ENCODE data around the gene TERT. TPM values are rescaled to one million over a fixed set of nuclear protein-coding genes. Genes with fewer than 3 reads are reported as not detected.

Gene TERT
- polyA plus RNA-seq, 1 donor from 2014 or later = not detected

DNA sequence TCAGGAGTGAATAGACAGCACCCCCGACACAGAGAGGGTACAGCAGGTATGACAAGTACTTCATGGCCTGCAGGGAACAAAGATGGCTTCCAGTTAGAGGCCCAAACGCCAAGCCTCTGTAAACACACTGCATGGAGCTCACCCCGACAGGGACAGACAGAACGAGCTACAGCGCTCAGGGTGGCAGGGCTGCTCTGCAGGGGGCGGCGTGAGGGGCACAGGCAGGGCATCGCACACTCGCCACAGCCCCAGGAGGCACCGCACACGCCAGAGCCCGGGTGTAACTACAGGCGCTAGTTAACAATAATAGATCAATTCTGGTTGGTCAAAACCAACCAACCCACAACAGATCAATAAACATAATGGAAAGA lies 28.9 kb upstream of the TERT start:
- Histone ChIP-seq H3K36me3 (ENCODE audit: insufficient read depth, low read length) (no peaks in the 10 kb centered on the region), H3K9me3 (ENCODE audit: low read length) (no peaks in the 10 kb centered on the region), H3F3A (ENCODE audit: insufficient read depth, low read length, poor library complexity, severe bottlenecking) (no peaks in the 10 kb centered on the region), H3K79me2 (replicated peaks; ENCODE audit: insufficient read depth, low read length) (no peaks in the 10 kb centered on the region), H2AFZ (ENCODE audit: low read depth, low read length) (no peak overlapping the region), H3K9ac (ENCODE audit: low read length) (no peak overlapping the region), H3K9me2 (ENCODE audit: insufficient read depth, low read length) (no peaks in the 10 kb centered on the region), H3K4me3 (ENCODE audit: low read length) (no peak overlapping the region), H3K4me2 (ENCODE audit: low read length) (no peak overlapping the region), H3K27ac (ENCODE audit: low read length) (no peak overlapping the region), H4K20me1 (ENCODE audit: insufficient read depth) (no peaks in the 10 kb centered on the region), H3K27me3 (ENCODE audit: insufficient read depth, low read depth, low read length) (no peaks in the 10 kb centered on the region)
- TF ChIP-seq, protein P1, sequence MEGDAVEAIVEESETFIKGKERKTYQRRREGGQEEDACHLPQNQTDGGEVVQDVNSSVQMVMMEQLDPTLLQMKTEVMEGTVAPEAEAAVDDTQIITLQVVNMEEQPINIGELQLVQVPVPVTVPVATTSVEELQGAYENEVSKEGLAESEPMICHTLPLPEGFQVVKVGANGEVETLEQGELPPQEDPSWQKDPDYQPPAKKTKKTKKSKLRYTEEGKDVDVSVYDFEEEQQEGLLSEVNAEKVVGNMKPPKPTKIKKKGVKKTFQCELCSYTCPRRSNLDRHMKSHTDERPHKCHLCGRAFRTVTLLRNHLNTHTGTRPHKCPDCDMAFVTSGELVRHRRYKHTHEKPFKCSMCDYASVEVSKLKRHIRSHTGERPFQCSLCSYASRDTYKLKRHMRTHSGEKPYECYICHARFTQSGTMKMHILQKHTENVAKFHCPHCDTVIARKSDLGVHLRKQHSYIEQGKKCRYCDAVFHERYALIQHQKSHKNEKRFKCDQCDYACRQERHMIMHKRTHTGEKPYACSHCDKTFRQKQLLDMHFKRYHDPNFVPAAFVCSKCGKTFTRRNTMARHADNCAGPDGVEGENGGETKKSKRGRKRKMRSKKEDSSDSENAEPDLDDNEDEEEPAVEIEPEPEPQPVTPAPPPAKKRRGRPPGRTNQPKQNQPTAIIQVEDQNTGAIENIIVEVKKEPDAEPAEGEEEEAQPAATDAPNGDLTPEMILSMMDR (IDR thresholded peaks at IDR 0.05; ENCODE audit: poor library complexity, severe bottlenecking) = no peak
- TF ChIP-seq RAD21 (conservative IDR thresholded peaks at IDR 0.05) (no peak), SMC3 (conservative IDR thresholded peaks at IDR 0.05; ENCODE audit: poor library complexity) (no peak), EZH2 (IDR thresholded peaks at IDR 0.05; ENCODE audit: borderline replicate concordance, insufficient read depth, low read length, poor library complexity, severe bottlenecking) (no peak), EP300 (conservative IDR thresholded peaks at IDR 0.05; ENCODE audit: poor library complexity, severe bottlenecking) (no peak), TAF1 (IDR thresholded peaks at IDR 0.05; ENCODE audit: low read depth) (no peak), MXI1 (conservative IDR thresholded peaks at IDR 0.05; ENCODE audit: poor library complexity, severe bottlenecking) (no peak)
- TF ChIP-seq, protein P2, sequence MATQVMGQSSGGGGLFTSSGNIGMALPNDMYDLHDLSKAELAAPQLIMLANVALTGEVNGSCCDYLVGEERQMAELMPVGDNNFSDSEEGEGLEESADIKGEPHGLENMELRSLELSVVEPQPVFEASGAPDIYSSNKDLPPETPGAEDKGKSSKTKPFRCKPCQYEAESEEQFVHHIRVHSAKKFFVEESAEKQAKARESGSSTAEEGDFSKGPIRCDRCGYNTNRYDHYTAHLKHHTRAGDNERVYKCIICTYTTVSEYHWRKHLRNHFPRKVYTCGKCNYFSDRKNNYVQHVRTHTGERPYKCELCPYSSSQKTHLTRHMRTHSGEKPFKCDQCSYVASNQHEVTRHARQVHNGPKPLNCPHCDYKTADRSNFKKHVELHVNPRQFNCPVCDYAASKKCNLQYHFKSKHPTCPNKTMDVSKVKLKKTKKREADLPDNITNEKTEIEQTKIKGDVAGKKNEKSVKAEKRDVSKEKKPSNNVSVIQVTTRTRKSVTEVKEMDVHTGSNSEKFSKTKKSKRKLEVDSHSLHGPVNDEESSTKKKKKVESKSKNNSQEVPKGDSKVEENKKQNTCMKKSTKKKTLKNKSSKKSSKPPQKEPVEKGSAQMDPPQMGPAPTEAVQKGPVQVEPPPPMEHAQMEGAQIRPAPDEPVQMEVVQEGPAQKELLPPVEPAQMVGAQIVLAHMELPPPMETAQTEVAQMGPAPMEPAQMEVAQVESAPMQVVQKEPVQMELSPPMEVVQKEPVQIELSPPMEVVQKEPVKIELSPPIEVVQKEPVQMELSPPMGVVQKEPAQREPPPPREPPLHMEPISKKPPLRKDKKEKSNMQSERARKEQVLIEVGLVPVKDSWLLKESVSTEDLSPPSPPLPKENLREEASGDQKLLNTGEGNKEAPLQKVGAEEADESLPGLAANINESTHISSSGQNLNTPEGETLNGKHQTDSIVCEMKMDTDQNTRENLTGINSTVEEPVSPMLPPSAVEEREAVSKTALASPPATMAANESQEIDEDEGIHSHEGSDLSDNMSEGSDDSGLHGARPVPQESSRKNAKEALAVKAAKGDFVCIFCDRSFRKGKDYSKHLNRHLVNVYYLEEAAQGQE (IDR thresholded peaks at IDR 0.05; ENCODE audit: borderline replicate concordance) = no peak

DNA sequence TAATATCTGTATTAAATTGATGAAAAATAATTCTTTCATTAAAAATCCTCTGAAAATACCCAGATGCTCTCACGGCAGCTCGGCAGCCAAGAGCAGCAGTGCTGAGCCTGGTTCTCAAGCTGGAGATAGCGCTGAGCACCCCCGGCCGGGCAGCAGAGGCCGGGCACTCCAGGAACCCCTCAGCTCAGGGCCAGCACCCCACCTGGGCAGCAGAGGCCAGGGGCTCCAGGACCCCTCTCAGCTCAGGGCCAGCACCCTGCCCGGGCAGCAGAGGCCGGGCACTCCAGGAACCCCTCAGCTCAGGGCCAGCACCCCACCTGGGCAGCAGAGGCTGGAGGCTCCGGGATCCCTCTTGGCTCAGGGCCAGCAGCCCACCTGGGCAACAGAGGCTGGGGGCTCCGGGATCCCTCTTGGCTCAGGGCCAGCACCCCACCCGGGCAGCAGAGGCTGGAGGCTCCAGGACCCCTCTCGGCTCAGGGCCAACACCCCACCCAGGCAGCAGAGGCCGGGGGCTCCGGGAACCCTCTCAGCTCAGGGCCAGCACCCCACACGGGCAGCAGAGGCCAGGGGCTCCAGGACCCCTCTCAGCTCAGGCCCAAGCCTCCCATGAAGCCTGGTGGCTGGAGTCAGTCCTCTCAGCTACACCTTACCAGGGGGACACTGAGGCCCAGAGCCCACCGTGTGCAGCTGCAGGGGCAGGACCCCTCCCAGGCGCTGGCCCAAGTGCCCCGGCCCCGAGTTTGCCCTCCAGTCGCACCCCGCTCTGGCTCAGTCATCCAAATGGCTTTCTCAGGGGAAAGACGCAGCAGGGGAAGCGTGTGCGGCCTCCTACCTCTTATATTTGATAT lies 28.3 kb upstream of the TERT start:
- Histone ChIP-seq H3K27ac (ENCODE audit: low read length) (no peak overlapping the region), H3K36me3 (ENCODE audit: insufficient read depth, low read length) (no peaks in the 10 kb centered on the region), H3K9me2 (ENCODE audit: insufficient read depth, low read length) (no peaks in the 10 kb centered on the region), H3K4me3 (ENCODE audit: low read length) (no peak overlapping the region), H2AFZ (ENCODE audit: low read depth, low read length) (no peak overlapping the region), H3F3A (ENCODE audit: insufficient read depth, low read length, poor library complexity, severe bottlenecking) (no peaks in the 10 kb centered on the region), H3K4me2 (ENCODE audit: low read length) (no peak overlapping the region), H3K9ac (ENCODE audit: low read length) (no peak overlapping the region), H4K20me1 (ENCODE audit: insufficient read depth) (no peaks in the 10 kb centered on the region), H3K27me3 (ENCODE audit: insufficient read depth, low read depth, low read length) (no peaks in the 10 kb centered on the region), H3K9me3 (ENCODE audit: low read length) (no peaks in the 10 kb centered on the region), H3K79me2 (replicated peaks; ENCODE audit: insufficient read depth, low read length) (no peaks in the 10 kb centered on the region)
- TF ChIP-seq RAD21 (conservative IDR thresholded peaks at IDR 0.05) (no peak), MXI1 (conservative IDR thresholded peaks at IDR 0.05; ENCODE audit: poor library complexity, severe bottlenecking) (no peak), TAF1 (IDR thresholded peaks at IDR 0.05; ENCODE audit: low read depth) (no peak), EZH2 (IDR thresholded peaks at IDR 0.05; ENCODE audit: borderline replicate concordance, insufficient read depth, low read length, poor library complexity, severe bottlenecking) (no peak), SMC3 (conservative IDR thresholded peaks at IDR 0.05; ENCODE audit: poor library complexity) (no peak), POLR2AphosphoS5 (IDR thresholded peaks at IDR 0.05) (no peak)

Measured in neural cell (in vitro differentiated cells).